Left colon (tissue), 2 donors: Measurements from ENCODE around the gene ZNF793. TPM values are rescaled to one million over a fixed set of nuclear protein-coding genes. Genes with fewer than 3 reads are reported as not detected.

Experiments used
- ATAC-seq: fragments of 200-7000 bp; cut with Tn5 transposase; one replicate; pipeline ENCODE4 v1.9.1; 2020; ENCODE audit warnings: mild to moderate bottlenecking, moderate library complexity
- DNase-seq, 2 donors: peaks; one replicate each; pipeline ENCODE4 v3.0.0-alpha.2; 2020
- intact Hi-C, 2 donors: fragments of 100-400 bp; cut with DNase I in 1 of 2; cut with micrococcal nuclease in 1 of 2; formaldehyde crosslinking; loops; one replicate each; pipeline versions ENCODE4 v1.11.2 to v1.14.0; 2022; cut with DNase I, micrococcal nuclease
- long read RNA-seq: library from polyadenylated mRNA; unstranded; transcript quantifications from one replicate; pipeline ENCODE4 v2.0.0, GENCODE V29; 2021
- total RNA-seq, 2 donors: library from RNA; stranded (reverse); fragmentation: NEBNext Ultra II Directional; extraction: Animal tissue kit (Norgen Biotek cat#: 25700); gene quantifications; one replicate each; pipeline ENCODE4 v1.2.1, GENCODE V29; 2021
- donor health status: DM: no; HTN: no; CAD: no.
- donor health status: DM: yes; HTN: yes; CAD: no.

The ZNF793 gene
- total RNA-seq, result 1 to 10 TPM; 2.6 to 3.2 TPM
- long read RNA-seq, partial matches to known transcripts, result 0 of 1 reads
- long read RNA-seq, other reads (novel, unspliced or antisense), result 1 of 1 reads

GRCh38 chr19:37506387-37507166 is at the start of gene ZNF793:
TSS of gene ZNF793 (plus strand) at chr19:37506939. CDS start at chr19:37523440, 16,501 bp downstream.
- intact Hi-C loops, result no loop called here
- ATAC-seq (peak; percentile 95), DNase-seq (peak; percentile 80 to 82)

- ATAC-seq (no peak), DNase-seq (peak in 1 of 2 donors; percentile 11)
- intact Hi-C loops, result no loop called here
These were observed 40.4 kb upstream of the ZNF793 start for GRCh38 chr19:37466277-37466797.

- peak; percentile 85 for ATAC-seq
- peak; percentile 91 to 94 for DNase-seq
- intact Hi-C loops, result no loop called here
These were observed 39.7 kb upstream of the ZNF793 start, which contains the start of gene ZNF569 for GRCh38 chr19:37466798-37467607. TSS of gene ZNF569 (minus strand) at chr19:37467444. CDS start at chr19:37444921, 22,523 bp downstream.

GRCh38 chr19:37467608-37468090 is 39.1 kb upstream of the ZNF793 start:
- DNase-seq (no peak), ATAC-seq (no peak)
- intact Hi-C loops, result no loop called here

- DNase-seq (peak; percentile 88 to 91), ATAC-seq (peak; percentile 86)
- intact Hi-C loops, result no loop called here
These were observed 37.6 kb upstream of the ZNF793 start, which contains the start of gene ZNF570 for GRCh38 chr19:37468961-37469777. TSS of gene ZNF570 (plus strand) at chr19:37469356. CDS start at chr19:37470355, 999 bp downstream.

GRCh38 chr19:37470216-37470615 is 36.5 kb upstream of the ZNF793 start:
- ATAC-seq (no peak), DNase-seq (no peak)
- intact Hi-C loops, result no loop called here

- DNase-seq, result no peak
- no peak for ATAC-seq
- intact Hi-C loops, result no loop called here
These were observed 34.6 kb upstream of the ZNF793 start for GRCh38 chr19:37472165-37472564.

GRCh38 chr19:37484406-37485168 is 22.2 kb upstream of the ZNF793 start:
- ATAC-seq, result no peak
- intact Hi-C loops, result no loop called here
- no peak for DNase-seq

- intact Hi-C loops, result no loop called here
- ATAC-seq (no peak), DNase-seq (no peak)
These were observed 14.5 kb upstream of the ZNF793 start for GRCh38 chr19:37492213-37492612.

- intact Hi-C loops, result no loop called here
- DNase-seq, result no peak
- ATAC-seq, result peak; percentile 10
These were observed 767 bp upstream of the ZNF793 start for GRCh38 chr19:37505958-37506386.

- intact Hi-C loops, result no loop called here
- DNase-seq, result no peak
- no peak for ATAC-seq
These were observed 377 bp downstream of the ZNF793 start for GRCh38 chr19:37507167-37507464.

GRCh38 chr19:37511186-37511585 is 4.4 kb downstream of the ZNF793 start:
- intact Hi-C loops, result no loop called here
- ATAC-seq, result no peak
- no peak for DNase-seq

- intact Hi-C loops, result no loop called here
- no peak for ATAC-seq
- DNase-seq, result no peak
These were observed 5.1 kb downstream of the ZNF793 start for GRCh38 chr19:37511821-37512220.

GRCh38 chr19:37513397-37513796 is 6.7 kb downstream of the ZNF793 start:
- intact Hi-C loops, result no loop called here
- DNase-seq (no peak), ATAC-seq (no peak)

GRCh38 chr19:37519890-37520289 is 13.2 kb downstream of the ZNF793 start:
- ATAC-seq (no peak), DNase-seq (no peak)
- intact Hi-C loops, result no loop called here

GRCh38 chr19:37537391-37537947 is 30.7 kb downstream of the ZNF793 start:
- DNase-seq (no peak), ATAC-seq (no peak)
- intact Hi-C loops, result no loop called here

- DNase-seq (peak in 1 of 2 donors; percentile 52), ATAC-seq (peak; percentile 97)
- intact Hi-C loops, result no loop called here
These were observed 44.6 kb downstream of the ZNF793 start for GRCh38 chr19:37551129-37551993.
